SK-N-SH (cell line): ENCODE data around the gene SLC6A16. TPM values are rescaled to one million over a fixed set of nuclear protein-coding genes. Genes with fewer than 3 reads are reported as not detected.
"Not testable (repeated sequence)": the region's sequence is repeated elsewhere in the genome, so short reads cannot be mapped to it uniquely, and the experiment has no call there.

Experiments used
- CTCF ChIA-PET: fragments of 300-600, 350-600 bp; formaldehyde crosslinking; extraction: SDS; loops from one replicate; lab custom pipeline; 2021; lab: Yijun Ruan, JAX
- POLR2A ChIA-PET: fragments of 350-600 bp; sonication (Branson Sonifier 250); formaldehyde crosslinking; extraction: SDS; loops from one replicate; lab custom pipeline; 2020; ENCODE audit warnings: antibody characterized with exemption, inconsistent platforms; lab: Yijun Ruan, JAX
- DNase-seq: peaks from one replicate; pipeline ENCODE4 v3.0.0; 2012
- H2AFZ ChIP-seq: fragments of 200-600 bp; sonication (generic); 2 replicates; pipeline ENCODE4 v1.8.1; 2016; ENCODE audit warnings: antibody characterized with exemption, mild to moderate bottlenecking, low read depth
- H3F3A ChIP-seq: fragments of 200-600 bp; sonication (generic); replicated peaks from 2 replicates; pipeline ENCODE3; 2016; ENCODE audit warnings: antibody characterized with exemption, mild to moderate bottlenecking; ENCODE audit not compliant: insufficient read depth
- H3K27ac ChIP-seq, 2 experiments: fragments of 200-500 bp in 1 of 2; fragments of 200-600 bp in 1 of 2; sonication (Bioruptor generic) in 1 of 2; sonication (generic), shearing (Covaris generic) in 1 of 2; 2 replicates each; pipeline versions ENCODE4 v1.5.1 to v1.6.1; 2014 to 2016; ENCODE audit warnings: low read depth in 2 of 2, inconsistent platforms in 1 of 2, low read length in 1 of 2, mild to moderate bottlenecking in 1 of 2, mixed read lengths in 1 of 2
- H3K27me3 ChIP-seq: fragments of 200-600 bp; sonication (generic), shearing (Covaris generic); 2 replicates; pipeline ENCODE4 v1.6.1; 2016; ENCODE audit warnings: mixed run types; ENCODE audit not compliant: insufficient read depth
- H3K36me3 ChIP-seq, 2 experiments: fragments of 200-500 bp in 1 of 2; fragments of 200-600 bp in 1 of 2; sonication (Bioruptor generic) in 1 of 2; sonication (generic) in 1 of 2; replicated peaks in 1 of 2; 2 replicates each; pipeline versions ENCODE3 to v1.5.1; 2014 to 2016; ENCODE audit warnings: low read length in 1 of 2, mild to moderate bottlenecking in 1 of 2; ENCODE audit not compliant: insufficient read depth in 2 of 2, control insufficient read depth in 1 of 2
- H3K4me1 ChIP-seq, 2 experiments: fragments of 200-500 bp in 1 of 2; fragments of 200-600 bp in 1 of 2; sonication (Bioruptor generic) in 1 of 2; sonication (generic), shearing (Covaris generic) in 1 of 2; 2 replicates each; pipeline versions ENCODE4 v1.5.1 to v1.6.1; 2014 to 2016; ENCODE audit warnings: low read depth in 1 of 2, low read length in 1 of 2, mixed run types in 1 of 2; ENCODE audit not compliant: insufficient read depth in 2 of 2, control insufficient read depth in 1 of 2
- H3K4me2 ChIP-seq: fragments of 200-600 bp; sonication (generic), shearing (Covaris generic); 2 replicates; pipeline ENCODE4 v1.6.1; 2017; ENCODE audit warnings: mixed run types
- H3K4me3 ChIP-seq, 2 experiments: fragments of 200-500 bp in 1 of 2; fragments of 200-600 bp in 1 of 2; sonication (Bioruptor generic) in 1 of 2; sonication (generic), shearing (Covaris generic) in 1 of 2; 2 replicates each; pipeline versions ENCODE4 v1.5.1 to v1.8.1; 2014 to 2016; ENCODE audit warnings: low read depth in 2 of 2, inconsistent platforms in 1 of 2, low read length in 1 of 2, mild to moderate bottlenecking in 1 of 2, mixed read lengths in 1 of 2, moderate library complexity in 1 of 2
- H3K79me2 ChIP-seq: fragments of 200-600 bp; sonication (generic); 2 replicates; pipeline ENCODE4 v1.8.1; 2017; ENCODE audit warnings: mild to moderate bottlenecking; ENCODE audit not compliant: insufficient read depth
- H3K9ac ChIP-seq: fragments of 200-600 bp; sonication (generic); 2 replicates; pipeline ENCODE4 v1.6.1; 2017; ENCODE audit warnings: mixed run types
- H3K9me2 ChIP-seq: fragments of 200-600 bp; sonication (generic); 2 replicates; pipeline ENCODE4 v1.6.1; 2017; ENCODE audit warnings: mixed run types
- H3K9me3 ChIP-seq: fragments of 200-600 bp; sonication (generic); 2 replicates; pipeline ENCODE4 v1.6.1; 2017; ENCODE audit warnings: mixed run types, mild to moderate bottlenecking, moderate library complexity
- H4K20me1 ChIP-seq: fragments of 200-600 bp; sonication (generic); 2 replicates; pipeline ENCODE4 v1.6.1; 2017; ENCODE audit warnings: mild to moderate bottlenecking, mixed run types; ENCODE audit not compliant: insufficient read depth
- CHD2 ChIP-seq: fragments of 150-350 bp; IDR thresholded peaks from 2 replicates; pipeline ENCODE4 v1.6.1; 2018; ENCODE audit warnings: low read length; ENCODE audit not compliant: partially characterized antibody
- CTCF ChIP-seq: fragments of 200-600 bp; sonication (generic); IDR thresholded peaks from 2 replicates; pipeline ENCODE4 v1.6.1; 2017; ENCODE audit warnings: antibody characterized with exemption, mild to moderate bottlenecking, moderate library complexity
- ELF1 ChIP-seq: IDR thresholded peaks from 2 replicates; pipeline ENCODE4 v1.4.0; 2012
- EP300 ChIP-seq, 2 experiments: IDR thresholded peaks; 2 replicates each; pipeline versions ENCODE4 v1.4.0 to v1.6.1; 2012; ENCODE audit warnings: borderline replicate concordance in 1 of 2, low read depth in 1 of 2, low read length in 1 of 2
- EZH2phosphoT487 ChIP-seq: fragments of 200-600 bp; sonication (generic); IDR thresholded peaks from 2 replicates; pipeline ENCODE4 v1.6.1; 2017; ENCODE audit warnings: low read depth, mixed run types, mild to moderate bottlenecking, antibody characterized with exemption, moderate library complexity, borderline replicate concordance
- FOXJ3 ChIP-seq: sonication (generic); formaldehyde crosslinking; IDR thresholded peaks from 2 replicates; pipeline ENCODE4 v1.5.1; 2020; ENCODE audit warnings: mild to moderate bottlenecking, missing genetic modification reagents
- FOXM1 ChIP-seq: IDR thresholded peaks from 2 replicates; pipeline ENCODE4 v1.4.0; 2012; ENCODE audit warnings: low read depth, mild to moderate bottlenecking
- JUND ChIP-seq: IDR thresholded peaks from 2 replicates; pipeline ENCODE4 v1.4.0; 2012
- MEF2A ChIP-seq: IDR thresholded peaks from 2 replicates; pipeline ENCODE4 v1.4.0; 2012; ENCODE audit warnings: low read depth, borderline replicate concordance
- NRF1 ChIP-seq: IDR thresholded peaks from 2 replicates; pipeline ENCODE4 v1.6.1; 2012; ENCODE audit warnings: low read depth, mild to moderate bottlenecking, low read length
- POLR2AphosphoS5 ChIP-seq: IDR thresholded peaks from 2 replicates; pipeline ENCODE4 v1.6.1; 2012; ENCODE audit warnings: low read depth, low read length
- RAD21 ChIP-seq: IDR thresholded peaks from 2 replicates; pipeline ENCODE4 v1.6.1; 2012; ENCODE audit warnings: mild to moderate bottlenecking, low read length
- RFX5 ChIP-seq: IDR thresholded peaks from 2 replicates; pipeline ENCODE4 v1.6.1; 2012; ENCODE audit warnings: mild to moderate bottlenecking, improper control_type of control experiment, low read length
- RXRA ChIP-seq: IDR thresholded peaks from 2 replicates; pipeline ENCODE4 v1.4.0; 2012; ENCODE audit warnings: low read depth, mild to moderate bottlenecking, borderline replicate concordance
- SIN3A ChIP-seq: IDR thresholded peaks from 2 replicates; pipeline ENCODE4 v1.6.1; 2012; ENCODE audit warnings: low read depth, mild to moderate bottlenecking, low read length, moderate library complexity, borderline replicate concordance
- SMC3 ChIP-seq: IDR thresholded peaks from 2 replicates; pipeline ENCODE4 v1.6.1; 2012; ENCODE audit warnings: low read depth, low read length, improper control_type of control experiment
- TCF12 ChIP-seq: IDR thresholded peaks from 2 replicates; pipeline ENCODE4 v1.4.0; 2012
- TEAD4 ChIP-seq: IDR thresholded peaks from 2 replicates; pipeline ENCODE4 v1.4.0; 2012; ENCODE audit warnings: mild to moderate bottlenecking, borderline replicate concordance; ENCODE audit not compliant: insufficient read depth
- ZBTB33 ChIP-seq: IDR thresholded peaks from 2 replicates; pipeline ENCODE4 v1.4.0; 2012; ENCODE audit warnings: low read depth, borderline replicate concordance
- WGBS: methylation state at CpG from one replicate; pipeline ENCODE4 v1.1.6; 2017; ENCODE audit warnings: low lambda C conversion rate; 5-methylcytosine and 5-hydroxymethylcytosine counted together
- polyA plus RNA-seq, 3 experiments: library from polyadenylated mRNA; depleted of rRNA; stranded (reverse); fragments of >200 nt; gene quantifications; 2 replicates each; pipeline ENCODE4 v1.2.3, GENCODE V29; 2012
- TF ChIP-seq, protein P1 (sequence below): fragments of 150-350 bp; IDR thresholded peaks from 2 replicates; pipeline ENCODE4 v1.6.1; 2016; ENCODE audit warnings: mild to moderate bottlenecking, low read depth, low read length
- TF ChIP-seq, protein P2 (sequence below): IDR thresholded peaks from 2 replicates; pipeline ENCODE4 v1.4.0; 2012; ENCODE audit warnings: low read depth

Gene SLC6A16
- polyA plus RNA-seq, 1 of the 3 experiments (the other 2 are of a cell fraction): 0.33 TPM

- H3K4me2 ChIP-seq, H3K4me1 ChIP-seq, H3K9ac ChIP-seq, H2AFZ ChIP-seq, H3K36me3 ChIP-seq, H3K9me2 ChIP-seq, DNase-seq, H3K27ac ChIP-seq, H4K20me1 ChIP-seq, H3K4me3 ChIP-seq, CTCF ChIA-PET: not testable (repeated sequence)
- 19% methylated on average over 12 of the region's 12 CpGs for WGBS
- TF ChIP-seq RAD21 (peak; percentile 45), CTCF (peak; percentile 69)
- TF ChIP-seq, all 33 proteins: peak for 2; not testable (repeated sequence) for 31
- H3K79me2 ChIP-seq, H3K27me3 ChIP-seq, H3F3A ChIP-seq, H3K9me3 ChIP-seq, POLR2A ChIA-PET: not testable (repeated sequence)
These were observed 58.6 kb downstream of the SLC6A16 start for GRCh38 chr19:49266409-49266808.

DNA sequence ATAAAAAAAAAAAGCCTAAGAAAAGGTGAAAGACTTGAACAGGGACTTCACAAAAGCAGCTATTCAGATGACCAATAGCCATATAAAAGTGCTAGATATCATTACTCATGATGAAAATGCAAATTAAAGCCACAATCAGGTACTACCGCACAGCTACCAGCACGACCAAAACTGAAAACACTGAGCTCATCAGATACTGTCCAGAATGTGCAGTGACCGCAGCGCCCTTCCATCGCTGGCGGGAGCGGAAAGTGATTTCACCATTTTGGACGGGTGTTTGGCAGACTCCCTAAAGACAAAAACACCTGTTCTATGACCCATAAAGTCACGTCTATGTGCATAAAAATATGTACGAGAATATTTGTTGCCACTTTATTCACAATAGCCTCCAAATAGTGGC is 60.7 kb downstream of the SLC6A16 start:
- Histone ChIP-seq H3K4me2 (no peak overlapping the region), H3K27me3 (peaks cover 9% of the 10 kb centered on the region; the same call in 1 of the 2 replicates), H3K9me2 (no peaks in the 10 kb centered on the region), H2AFZ (no peak overlapping the region), H3K9me3 (no peaks in the 10 kb centered on the region), H3K4me3 (no peak overlapping the region), H3F3A (no peaks in the 10 kb centered on the region), H3K36me3 (no peaks in the 10 kb centered on the region), H3K27ac (no peak overlapping the region), H3K9ac (no peak overlapping the region), H3K79me2 (no peaks in the 10 kb centered on the region), H3K4me1 (no peaks in the 10 kb centered on the region), H4K20me1 (no peaks in the 10 kb centered on the region)
- POLR2A ChIA-PET: no interaction called here
- WGBS: 54% methylated on average over 10 of the region's 10 CpGs
- no peak for DNase-seq
- CTCF ChIA-PET: interaction anchor here (0.9 kb wide), 1 partner anchor 128 kb away, joined by 3 read pairs; no protein-coding TSS in a partner anchor
- no peak for TF ChIP-seq ELF1
- TF ChIP-seq, protein P1, sequence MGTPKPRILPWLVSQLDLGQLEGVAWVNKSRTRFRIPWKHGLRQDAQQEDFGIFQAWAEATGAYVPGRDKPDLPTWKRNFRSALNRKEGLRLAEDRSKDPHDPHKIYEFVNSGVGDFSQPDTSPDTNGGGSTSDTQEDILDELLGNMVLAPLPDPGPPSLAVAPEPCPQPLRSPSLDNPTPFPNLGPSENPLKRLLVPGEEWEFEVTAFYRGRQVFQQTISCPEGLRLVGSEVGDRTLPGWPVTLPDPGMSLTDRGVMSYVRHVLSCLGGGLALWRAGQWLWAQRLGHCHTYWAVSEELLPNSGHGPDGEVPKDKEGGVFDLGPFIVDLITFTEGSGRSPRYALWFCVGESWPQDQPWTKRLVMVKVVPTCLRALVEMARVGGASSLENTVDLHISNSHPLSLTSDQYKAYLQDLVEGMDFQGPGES: no peak
- TF ChIP-seq EZH2phosphoT487: no peak
- TF ChIP-seq RXRA: no peak
- no peak for TF ChIP-seq TCF12
- no peak for TF ChIP-seq NRF1
- no peak for TF ChIP-seq EP300 (IDR thresholded peaks at IDR 0.05; ENCODE audit: borderline replicate concordance in 1 of 2, low read depth in 1 of 2, low read length in 1 of 2)
- TF ChIP-seq MEF2A: no peak
- TF ChIP-seq SIN3A: no peak
- no peak for TF ChIP-seq POLR2AphosphoS5
- no peak for TF ChIP-seq CHD2
- TF ChIP-seq, protein P2, sequence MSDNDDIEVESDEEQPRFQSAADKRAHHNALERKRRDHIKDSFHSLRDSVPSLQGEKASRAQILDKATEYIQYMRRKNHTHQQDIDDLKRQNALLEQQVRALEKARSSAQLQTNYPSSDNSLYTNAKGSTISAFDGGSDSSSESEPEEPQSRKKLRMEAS: no peak
- no peak for TF ChIP-seq FOXM1
- TF ChIP-seq RFX5: no peak
- no peak for TF ChIP-seq SMC3
- TF ChIP-seq JUND: no peak
- no peak for TF ChIP-seq FOXJ3 (CRISPR knock-in tag)
- TF ChIP-seq TEAD4: no peak
- no peak for TF ChIP-seq ZBTB33
